H1 (cell line): ENCODE results near the gene ABCC4. TPM values are rescaled to one million over a fixed set of nuclear protein-coding genes. Genes with fewer than 3 reads are reported as not detected.

Source experiments
- CTCF ChIA-PET: fragments of 300-600 bp; sonication (Branson Sonifier 250); formaldehyde crosslinking; loops from one replicate; lab custom pipeline; 2021; ENCODE audit not compliant: partially characterized antibody; lab: Charles Lee
- POLR2A ChIA-PET: fragments of 300-600 bp; sonication (Branson Sonifier 250); formaldehyde crosslinking; loops from one replicate; lab custom pipeline; 2021; ENCODE audit warnings: inconsistent platforms; ENCODE audit not compliant: partially characterized antibody; lab: Charles Lee
- DNase-seq, 2 experiments: peaks; one replicate each; pipeline versions ENCODE4 v3.0.0 to v3.0.0-alpha.2; 2010 to 2022; ENCODE audit warnings: low spot score in 2 of 2, low read depth in 1 of 2, mixed read lengths in 1 of 2
- FAIRE-seq: peaks from 2 replicates; lab custom pipeline; 2011; peaks lifted over from hg19 to GRCh38; lab: Jason Lieb, UNC
- H2AFZ ChIP-seq: 2 replicates; pipeline ENCODE4 v1.8.1; 2012; ENCODE audit warnings: low read length, inconsistent platforms
- H2AK5ac ChIP-seq: 2 replicates; pipeline ENCODE4 v1.6.1; 2013; ENCODE audit warnings: low read depth, low read length
- H2BK120ac ChIP-seq: replicated peaks from 2 replicates; pipeline ENCODE3; 2013; ENCODE audit warnings: low read depth, low read length, inconsistent platforms
- H2BK12ac ChIP-seq: 2 replicates; pipeline ENCODE4 v1.6.1; 2013; ENCODE audit warnings: low read depth, low read length
- H2BK15ac ChIP-seq: 2 replicates; pipeline ENCODE4 v1.6.1; 2013; ENCODE audit warnings: low read length
- H2BK20ac ChIP-seq: 2 replicates; pipeline ENCODE4 v1.6.1; 2013; ENCODE audit warnings: low read length
- H2BK5ac ChIP-seq: 2 replicates; pipeline ENCODE4 v1.6.1; 2013; ENCODE audit warnings: low read depth, low read length
- H3K14ac ChIP-seq: 2 replicates; pipeline ENCODE4 v1.6.1; 2013; ENCODE audit warnings: inconsistent platforms; ENCODE audit not compliant: insufficient read length
- H3K18ac ChIP-seq: 2 replicates; pipeline ENCODE4 v1.6.1; 2013; ENCODE audit warnings: low read length; ENCODE audit errors: extremely low read depth
- H3K23ac ChIP-seq: 2 replicates; pipeline ENCODE4 v1.6.1; 2013; ENCODE audit warnings: inconsistent platforms; ENCODE audit not compliant: insufficient read length
- H3K23me2 ChIP-seq: 2 replicates; pipeline ENCODE4 v1.6.1; 2013; ENCODE audit warnings: low read depth, low read length
- H3K27ac ChIP-seq: 2 replicates; pipeline ENCODE4 v1.6.1; 2011; ENCODE audit warnings: low read depth, low read length, inconsistent platforms
- H3K27me3 ChIP-seq, 4 experiments: replicated peaks in 1 of 4; 1 replicate in 1 of 4; 2 replicates in 3 of 4; pipeline versions ENCODE4 v1.6.1 to v1.8.1; 2011 to 2013; ENCODE audit warnings: low read length in 3 of 4, mild to moderate bottlenecking in 3 of 4, inconsistent platforms in 2 of 4, mixed read lengths in 2 of 4, moderate library complexity in 1 of 4; ENCODE audit not compliant: control insufficient read depth in 3 of 4, insufficient read depth in 3 of 4; ENCODE audit errors: extremely low read depth in 1 of 4
- H3K36me3 ChIP-seq, 4 experiments: 2 replicates each; pipeline versions ENCODE4 v1.6.1 to v1.8.1; 2011 to 2013; ENCODE audit warnings: mild to moderate bottlenecking in 4 of 4, low read length in 3 of 4, moderate library complexity in 2 of 4, control low read depth in 1 of 4, inconsistent platforms in 1 of 4; ENCODE audit not compliant: insufficient read depth in 4 of 4, control insufficient read depth in 2 of 4
- H3K4ac ChIP-seq: replicated peaks from 2 replicates; pipeline ENCODE3; 2013; ENCODE audit warnings: low read length, low read depth, mixed read lengths, inconsistent platforms; ENCODE audit not compliant: insufficient read length
- H3K4me1 ChIP-seq, 4 experiments: replicated peaks in 1 of 4; 1 replicate in 1 of 4; 2 replicates in 3 of 4; pipeline versions ENCODE4 v1.6.1 to v1.8.1; 2011 to 2013; ENCODE audit warnings: low read length in 3 of 4, inconsistent platforms in 2 of 4, mixed read lengths in 1 of 4; ENCODE audit not compliant: insufficient read depth in 4 of 4, control insufficient read depth in 3 of 4
- H3K4me2 ChIP-seq, 2 experiments: 2 replicates each; pipeline versions ENCODE4 v1.6.1 to v1.8.1; 2011 to 2013; ENCODE audit warnings: low read depth in 2 of 2, low read length in 2 of 2, control low read depth in 1 of 2, inconsistent platforms in 1 of 2, mild to moderate bottlenecking in 1 of 2; ENCODE audit not compliant: insufficient read depth in 1 of 2
- H3K4me3 ChIP-seq, 4 experiments: fragments of 200-600, 300-600 bp in 1 of 4; sonication (generic), shearing (Covaris generic), sonication (Bioruptor Twin) in 1 of 4; 2 replicates each; pipeline versions ENCODE4 v1.5.1 to v1.8.1; 2011 to 2016; ENCODE audit warnings: low read length in 4 of 4, low read depth in 3 of 4, control low read depth in 2 of 4, inconsistent platforms in 2 of 4, mild to moderate bottlenecking in 2 of 4, mixed read lengths in 1 of 4, moderate library complexity in 1 of 4; ENCODE audit not compliant: insufficient read depth in 2 of 4; ENCODE audit errors: extremely low read depth in 1 of 4
- H3K56ac ChIP-seq: replicated peaks from 2 replicates; pipeline ENCODE3; 2013; ENCODE audit warnings: low read depth, mild to moderate bottlenecking, mixed read lengths, low read length, inconsistent platforms; ENCODE audit not compliant: insufficient read length
- H3K79me1 ChIP-seq: 2 replicates; pipeline ENCODE4 v1.6.1; 2013; ENCODE audit warnings: low read depth, low read length, control low read depth
- H3K79me2 ChIP-seq, 2 experiments: 2 replicates each; pipeline versions ENCODE4 v1.6.1 to v1.8.1; 2012 to 2013; ENCODE audit warnings: low read length in 2 of 2, mild to moderate bottlenecking in 2 of 2, inconsistent platforms in 1 of 2; ENCODE audit not compliant: insufficient read depth in 2 of 2, control insufficient read depth in 1 of 2
- H3K9ac ChIP-seq, 4 experiments: replicated peaks in 1 of 4; 1 replicate in 1 of 4; 2 replicates in 3 of 4; pipeline versions ENCODE4 v1.6.1 to v1.8.1; 2011 to 2013; ENCODE audit warnings: low read depth in 3 of 4, low read length in 3 of 4, control low read depth in 2 of 4, mild to moderate bottlenecking in 2 of 4, moderate library complexity in 2 of 4, inconsistent platforms in 1 of 4; ENCODE audit errors: extremely low read depth in 1 of 4
- H3K9me3 ChIP-seq, 2 experiments: 2 replicates each; pipeline versions ENCODE4 v1.6.1 to v1.8.1; 2012 to 2013; ENCODE audit warnings: mild to moderate bottlenecking in 2 of 2, moderate library complexity in 2 of 2, control low read depth in 1 of 2, inconsistent platforms in 1 of 2, low read depth in 1 of 2, low read length in 1 of 2, mixed read lengths in 1 of 2; ENCODE audit not compliant: insufficient read depth in 2 of 2
- H4K20me1 ChIP-seq, 2 experiments: replicated peaks in 1 of 2; 2 replicates each; pipeline versions ENCODE3 to v1.8.1; 2011 to 2013; ENCODE audit warnings: inconsistent platforms in 2 of 2, low read length in 2 of 2, mild to moderate bottlenecking in 1 of 2; ENCODE audit not compliant: insufficient read depth in 2 of 2, control insufficient read depth in 1 of 2
- H4K5ac ChIP-seq: 2 replicates; pipeline ENCODE4 v1.6.1; 2013; ENCODE audit warnings: low read length, low read depth, mixed read lengths, inconsistent platforms; ENCODE audit not compliant: insufficient read length
- H4K8ac ChIP-seq: 2 replicates; pipeline ENCODE4 v1.8.0; 2013; ENCODE audit warnings: mild to moderate bottlenecking, moderate library complexity, low read length, inconsistent platforms; ENCODE audit not compliant: insufficient read depth; ENCODE audit errors: extremely low read depth
- H4K91ac ChIP-seq: replicated peaks from 2 replicates; pipeline ENCODE3; 2013; ENCODE audit warnings: low read length, mixed read lengths, inconsistent platforms; ENCODE audit not compliant: insufficient read length
- ASH2L ChIP-seq: fragments of 200-600, 300-600 bp; sonication (generic); IDR thresholded peaks from one replicate; pipeline ENCODE4 v1.7.1; 2017; ENCODE audit warnings: low read length
- BRCA1 ChIP-seq: IDR thresholded peaks from 2 replicates; pipeline ENCODE4 v1.6.1; 2012; ENCODE audit warnings: low read depth, low read length, improper control_type of control experiment
- CBX5 ChIP-seq: fragments of 300-800, 300-1000 bp; sonication (generic); IDR thresholded peaks from 2 replicates; pipeline ENCODE4 v1.7.1; 2016; ENCODE audit warnings: antibody characterized with exemption, low read length, low read depth
- CHD2 ChIP-seq: IDR thresholded peaks from 2 replicates; pipeline ENCODE4 v1.6.1; 2012; ENCODE audit warnings: low read length, improper control_type of control experiment
- CREB1 ChIP-seq: IDR thresholded peaks from 2 replicates; pipeline ENCODE4 v1.6.1; 2012; ENCODE audit warnings: inconsistent platforms
- FOSL1 ChIP-seq: IDR thresholded peaks from 2 replicates; pipeline ENCODE4 v1.6.1; 2011; ENCODE audit warnings: mild to moderate bottlenecking, low read depth, low read length, moderate library complexity; ENCODE audit not compliant: insufficient read depth
- JUND ChIP-seq: IDR thresholded peaks from 2 replicates; pipeline ENCODE4 v1.6.1; 2011; ENCODE audit warnings: mild to moderate bottlenecking, improper control_type of control experiment, low read length
- KDM4A ChIP-seq: IDR thresholded peaks from one replicate; pipeline ENCODE4 v1.7.1; 2012; ENCODE audit warnings: low read depth, mild to moderate bottlenecking, moderate library complexity, low read length, inconsistent platforms; ENCODE audit not compliant: severe bottlenecking
- POLR2A ChIP-seq, 2 experiments: IDR thresholded peaks; 1 replicate in 1 of 2; 2 replicates in 1 of 2; pipeline ENCODE4 v1.6.1; 2011; ENCODE audit warnings: low read depth in 2 of 2, low read length in 2 of 2, mild to moderate bottlenecking in 2 of 2; ENCODE audit errors: control extremely low read depth in 1 of 2
- POU5F1 ChIP-seq: IDR thresholded peaks from 2 replicates; pipeline ENCODE4 v1.6.1; 2011; ENCODE audit warnings: low read depth, mild to moderate bottlenecking, low read length, moderate library complexity
- TAF7 ChIP-seq: optimal IDR thresholded peaks from 2 replicates; pipeline ENCODE3; 2011; ENCODE audit warnings: low read depth, mild to moderate bottlenecking, inconsistent platforms, low read length, moderate library complexity, borderline replicate concordance
- WGBS, 2 experiments: shearing (Covaris generic) in 1 of 2; methylation state at CpG; one replicate each; pipeline versions ENCODE4 v1.1.6 to v1.1.7; 2013 to 2015; ENCODE audit warnings: low lambda C conversion rate in 2 of 2, mixed read lengths in 2 of 2, inconsistent platforms in 1 of 2, low coverage in 1 of 2, missing lambda C conversion rate in 1 of 2; ENCODE audit not compliant: insufficient replicate concordance in 2 of 2, insufficient coverage in 1 of 2, insufficient read length in 1 of 2; ENCODE audit errors: extremely low coverage in 1 of 2, missing lambda C conversion rate in 1 of 2; 5-methylcytosine and 5-hydroxymethylcytosine counted together
- polyA plus RNA-seq, 7 experiments: library from polyadenylated mRNA; depleted of rRNA in 3 of 7; stranded (reverse) in 5 of 7; unstranded in 2 of 7; fragments of >200 nt in 5 of 7; fragments of 200-250 nt in 2 of 7; gene quantifications; 1 replicate in 5 of 7; 2 replicates in 1 of 7; 4 replicates in 1 of 7; pipeline versions ENCODE4 v1.2.1 to v1.2.3, GENCODE V29; 2011 to 2013; ENCODE audit warnings: missing spikeins in 2 of 7, mixed read lengths in 2 of 7
- total RNA-seq: library from RNA; stranded (reverse); fragmentation: NEBNext Ultra II Directional; extraction: Animal tissue kit (Norgen Biotek cat#: 25700); gene quantifications from 2 replicates; pipeline ENCODE4 v1.2.1, GENCODE V29; 2021
- TF ChIP-seq, protein P1 (sequence below), 3 experiments: IDR thresholded peaks; 1 replicate in 2 of 3; 2 replicates in 1 of 3; pipeline versions ENCODE4 v1.5.1 to v1.6.1; 2011; ENCODE audit warnings: low read length in 3 of 3, mild to moderate bottlenecking in 3 of 3, inconsistent platforms in 2 of 3, low read depth in 1 of 3, moderate library complexity in 1 of 3; ENCODE audit not compliant: insufficient read depth in 1 of 3; ENCODE audit errors: control extremely low read depth in 1 of 3

Gene ABCC4
- total and polyA plus RNA-seq, 2 of the 8 experiments (the other 6 are each of a cell fraction or from before 2014, with no cell fraction given) = 4.0 to 14.1 TPM

DNA sequence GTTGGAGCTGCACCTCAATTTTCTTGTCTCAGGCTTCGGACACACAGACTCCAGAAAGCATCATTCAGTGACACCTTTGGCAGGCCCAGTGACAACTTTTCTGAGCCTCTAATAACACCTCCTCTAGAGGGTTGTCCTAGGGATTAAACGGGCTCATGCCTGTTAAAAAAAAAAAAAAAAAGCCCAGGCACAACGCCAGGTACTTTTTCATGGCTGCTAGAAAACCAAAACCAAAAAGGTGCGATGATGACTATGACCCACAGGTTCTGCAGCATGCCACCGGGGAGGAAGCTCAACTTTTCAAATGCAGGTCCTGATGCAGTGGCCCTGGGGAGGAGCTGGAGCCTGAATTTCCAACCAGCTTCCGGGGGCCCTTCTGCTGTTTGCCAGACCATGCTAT, 184.2 kb downstream of the ABCC4 start:
- Histone ChIP-seq H3K27ac (no peak overlapping the region), H3K27me3 (no peaks in the 10 kb centered on the region), H2BK12ac (no peak overlapping the region), H3K23me2 (no peaks in the 10 kb centered on the region), H4K91ac (no peak overlapping the region), H3K4ac (no peak overlapping the region), H3K56ac (no peak overlapping the region), H3K9me3 (no peaks in the 10 kb centered on the region), H3K79me1 (no peaks in the 10 kb centered on the region), H2AFZ (no peak overlapping the region), H3K4me2 (no peak overlapping the region), H2BK20ac (no peak overlapping the region), H3K36me3 (no peaks in the 10 kb centered on the region), H3K14ac (no peak overlapping the region), H3K79me2 (no peaks in the 10 kb centered on the region), H2AK5ac (no peak overlapping the region), H3K4me1 (peaks cover 0 to 4% (median 2%) of the 10 kb centered on the region in 4 experiments; a peak in 4 of 7 replicates), H4K5ac (no peak overlapping the region), H2BK5ac (no peak overlapping the region), H3K18ac (no peak overlapping the region; the same call in 1 of the 2 replicates), H2BK15ac (no peak overlapping the region), H3K4me3 (no peak overlapping the region), H3K9ac (no peak overlapping the region), H4K20me1 (no peaks in the 10 kb centered on the region), H4K8ac (no peak overlapping the region), H3K23ac (no peak overlapping the region), H2BK120ac (no peak overlapping the region)
- no peak for DNase-seq
- no peak for FAIRE-seq
- POLR2A ChIA-PET = no interaction called here
- WGBS, 2 experiments = 88% methylated on average over 4 of the region's 6 CpGs; no CpG with 5 or more reads in 1 of the 2 experiments
- CTCF ChIA-PET = interaction anchor here (0.6 kb wide), 1 partner anchor 79 kb away, joined by 4 read pairs; no protein-coding TSS in a partner anchor
- TF ChIP-seq BRCA1 (no peak), CBX5 (no peak), POLR2A (IDR thresholded peaks at IDR 0.05; ENCODE audit: control extremely low read depth in 1 of 2, low read depth in 2 of 2, low read length in 2 of 2) (no peak), FOSL1 (no peak), CHD2 (no peak), JUND (no peak), KDM4A (no peak), CREB1 (no peak), POU5F1 (no peak), TAF7 (no peak), ASH2L (no peak)
- TF ChIP-seq, protein P1, sequence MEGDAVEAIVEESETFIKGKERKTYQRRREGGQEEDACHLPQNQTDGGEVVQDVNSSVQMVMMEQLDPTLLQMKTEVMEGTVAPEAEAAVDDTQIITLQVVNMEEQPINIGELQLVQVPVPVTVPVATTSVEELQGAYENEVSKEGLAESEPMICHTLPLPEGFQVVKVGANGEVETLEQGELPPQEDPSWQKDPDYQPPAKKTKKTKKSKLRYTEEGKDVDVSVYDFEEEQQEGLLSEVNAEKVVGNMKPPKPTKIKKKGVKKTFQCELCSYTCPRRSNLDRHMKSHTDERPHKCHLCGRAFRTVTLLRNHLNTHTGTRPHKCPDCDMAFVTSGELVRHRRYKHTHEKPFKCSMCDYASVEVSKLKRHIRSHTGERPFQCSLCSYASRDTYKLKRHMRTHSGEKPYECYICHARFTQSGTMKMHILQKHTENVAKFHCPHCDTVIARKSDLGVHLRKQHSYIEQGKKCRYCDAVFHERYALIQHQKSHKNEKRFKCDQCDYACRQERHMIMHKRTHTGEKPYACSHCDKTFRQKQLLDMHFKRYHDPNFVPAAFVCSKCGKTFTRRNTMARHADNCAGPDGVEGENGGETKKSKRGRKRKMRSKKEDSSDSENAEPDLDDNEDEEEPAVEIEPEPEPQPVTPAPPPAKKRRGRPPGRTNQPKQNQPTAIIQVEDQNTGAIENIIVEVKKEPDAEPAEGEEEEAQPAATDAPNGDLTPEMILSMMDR (IDR thresholded peaks at IDR 0.05; ENCODE audit: control extremely low read depth in 1 of 3, insufficient read depth in 1 of 3, low read depth in 1 of 3, low read length in 3 of 3) = no peak
